Suprapubic skin (tissue), 3 donors: ENCODE measurements around the gene COL6A1.
"Not testable (repeated sequence)": the region's sequence is repeated elsewhere in the genome, so short reads cannot be mapped to it uniquely, and the experiment has no call there.

Experiments
- CTCF ChIP-seq, 2 donors: fragments of 200-600 bp in 1 of 2; fragments of 450-650 bp in 1 of 2; sonication (generic) in 1 of 2; IDR thresholded peaks; one replicate each; pipeline ENCODE4 v1.5.1; 2016 to 2019; ENCODE audit warnings: antibody characterized with exemption in 2 of 2, mild to moderate bottlenecking in 1 of 2, moderate library complexity in 1 of 2
- POLR2A ChIP-seq, 2 donors: fragments of 450-650 bp; IDR thresholded peaks; one replicate each; pipeline ENCODE4 v1.6.1; 2017; ENCODE audit warnings: antibody characterized with exemption in 2 of 2, mild to moderate bottlenecking in 2 of 2, moderate library complexity in 2 of 2

GRCh38 chr21:45961408-45961807, 20.2 kb upstream of the COL6A1 start:
- TF ChIP-seq POLR2A, CTCF (IDR thresholded peaks at IDR 0.05): not testable (repeated sequence)
